SK-N-SH (cell line): ENCODE measurements around the gene TK2. TPM values are rescaled to one million over a fixed set of nuclear protein-coding genes. Genes with fewer than 3 reads are reported as not detected.

ENCODE experiments used
- CTCF ChIA-PET: fragments of 300-600, 350-600 bp; formaldehyde crosslinking; extraction: SDS; loops from one replicate; lab custom pipeline; 2021; lab: Yijun Ruan, JAX
- POLR2A ChIA-PET: fragments of 350-600 bp; sonication (Branson Sonifier 250); formaldehyde crosslinking; extraction: SDS; loops from one replicate; lab custom pipeline; 2020; ENCODE audit warnings: antibody characterized with exemption, inconsistent platforms; lab: Yijun Ruan, JAX
- DNase-seq: peaks from one replicate; pipeline ENCODE4 v3.0.0; 2012
- H2AFZ ChIP-seq: fragments of 200-600 bp; sonication (generic); 2 replicates; pipeline ENCODE4 v1.8.1; 2016; ENCODE audit warnings: antibody characterized with exemption, mild to moderate bottlenecking, low read depth
- H3F3A ChIP-seq: fragments of 200-600 bp; sonication (generic); replicated peaks from 2 replicates; pipeline ENCODE3; 2016; ENCODE audit warnings: antibody characterized with exemption, mild to moderate bottlenecking; ENCODE audit not compliant: insufficient read depth
- H3K27ac ChIP-seq, 2 experiments: fragments of 200-500 bp in 1 of 2; fragments of 200-600 bp in 1 of 2; sonication (Bioruptor generic) in 1 of 2; sonication (generic), shearing (Covaris generic) in 1 of 2; 2 replicates each; pipeline versions ENCODE4 v1.5.1 to v1.6.1; 2014 to 2016; ENCODE audit warnings: low read depth in 2 of 2, inconsistent platforms in 1 of 2, low read length in 1 of 2, mild to moderate bottlenecking in 1 of 2, mixed read lengths in 1 of 2
- H3K27me3 ChIP-seq: fragments of 200-600 bp; sonication (generic), shearing (Covaris generic); 2 replicates; pipeline ENCODE4 v1.6.1; 2016; ENCODE audit warnings: mixed run types; ENCODE audit not compliant: insufficient read depth
- H3K36me3 ChIP-seq, 2 experiments: fragments of 200-500 bp in 1 of 2; fragments of 200-600 bp in 1 of 2; sonication (Bioruptor generic) in 1 of 2; sonication (generic) in 1 of 2; replicated peaks in 1 of 2; 2 replicates each; pipeline versions ENCODE3 to v1.5.1; 2014 to 2016; ENCODE audit warnings: low read length in 1 of 2, mild to moderate bottlenecking in 1 of 2; ENCODE audit not compliant: insufficient read depth in 2 of 2, control insufficient read depth in 1 of 2
- H3K4me1 ChIP-seq, 2 experiments: fragments of 200-500 bp in 1 of 2; fragments of 200-600 bp in 1 of 2; sonication (Bioruptor generic) in 1 of 2; sonication (generic), shearing (Covaris generic) in 1 of 2; 2 replicates each; pipeline versions ENCODE4 v1.5.1 to v1.6.1; 2014 to 2016; ENCODE audit warnings: low read depth in 1 of 2, low read length in 1 of 2, mixed run types in 1 of 2; ENCODE audit not compliant: insufficient read depth in 2 of 2, control insufficient read depth in 1 of 2
- H3K4me2 ChIP-seq: fragments of 200-600 bp; sonication (generic), shearing (Covaris generic); 2 replicates; pipeline ENCODE4 v1.6.1; 2017; ENCODE audit warnings: mixed run types
- H3K4me3 ChIP-seq, 2 experiments: fragments of 200-500 bp in 1 of 2; fragments of 200-600 bp in 1 of 2; sonication (Bioruptor generic) in 1 of 2; sonication (generic), shearing (Covaris generic) in 1 of 2; 2 replicates each; pipeline versions ENCODE4 v1.5.1 to v1.8.1; 2014 to 2016; ENCODE audit warnings: low read depth in 2 of 2, inconsistent platforms in 1 of 2, low read length in 1 of 2, mild to moderate bottlenecking in 1 of 2, mixed read lengths in 1 of 2, moderate library complexity in 1 of 2
- H3K79me2 ChIP-seq: fragments of 200-600 bp; sonication (generic); 2 replicates; pipeline ENCODE4 v1.8.1; 2017; ENCODE audit warnings: mild to moderate bottlenecking; ENCODE audit not compliant: insufficient read depth
- H3K9ac ChIP-seq: fragments of 200-600 bp; sonication (generic); 2 replicates; pipeline ENCODE4 v1.6.1; 2017; ENCODE audit warnings: mixed run types
- H3K9me2 ChIP-seq: fragments of 200-600 bp; sonication (generic); 2 replicates; pipeline ENCODE4 v1.6.1; 2017; ENCODE audit warnings: mixed run types
- H3K9me3 ChIP-seq: fragments of 200-600 bp; sonication (generic); 2 replicates; pipeline ENCODE4 v1.6.1; 2017; ENCODE audit warnings: mixed run types, mild to moderate bottlenecking, moderate library complexity
- H4K20me1 ChIP-seq: fragments of 200-600 bp; sonication (generic); 2 replicates; pipeline ENCODE4 v1.6.1; 2017; ENCODE audit warnings: mild to moderate bottlenecking, mixed run types; ENCODE audit not compliant: insufficient read depth
- CHD2 ChIP-seq: fragments of 150-350 bp; IDR thresholded peaks from 2 replicates; pipeline ENCODE4 v1.6.1; 2018; ENCODE audit warnings: low read length; ENCODE audit not compliant: partially characterized antibody
- EZH2phosphoT487 ChIP-seq: fragments of 200-600 bp; sonication (generic); IDR thresholded peaks from 2 replicates; pipeline ENCODE4 v1.6.1; 2017; ENCODE audit warnings: low read depth, mixed run types, mild to moderate bottlenecking, antibody characterized with exemption, moderate library complexity, borderline replicate concordance
- FOSL2 ChIP-seq: IDR thresholded peaks from 2 replicates; pipeline ENCODE4 v1.4.0; 2012; ENCODE audit warnings: low read depth, mild to moderate bottlenecking, moderate library complexity, borderline replicate concordance
- FOXJ3 ChIP-seq: sonication (generic); formaldehyde crosslinking; IDR thresholded peaks from 2 replicates; pipeline ENCODE4 v1.5.1; 2020; ENCODE audit warnings: mild to moderate bottlenecking, missing genetic modification reagents
- FOXM1 ChIP-seq: IDR thresholded peaks from 2 replicates; pipeline ENCODE4 v1.4.0; 2012; ENCODE audit warnings: low read depth, mild to moderate bottlenecking
- GABPA ChIP-seq: IDR thresholded peaks from 2 replicates; pipeline ENCODE4 v1.4.0; 2012; ENCODE audit warnings: low read depth, mild to moderate bottlenecking
- GATA2 ChIP-seq: sonication (generic); formaldehyde crosslinking; IDR thresholded peaks from 2 replicates; pipeline ENCODE4 v1.5.0; 2020; ENCODE audit warnings: mild to moderate bottlenecking, missing genetic modification reagents
- MEF2A ChIP-seq: IDR thresholded peaks from 2 replicates; pipeline ENCODE4 v1.4.0; 2012; ENCODE audit warnings: low read depth, borderline replicate concordance
- MXI1 ChIP-seq: IDR thresholded peaks from 2 replicates; pipeline ENCODE4 v1.6.1; 2012; ENCODE audit warnings: mild to moderate bottlenecking, low read depth, low read length, improper control_type of control experiment
- NRF1 ChIP-seq: IDR thresholded peaks from 2 replicates; pipeline ENCODE4 v1.6.1; 2012; ENCODE audit warnings: low read depth, mild to moderate bottlenecking, low read length
- POLR2AphosphoS5 ChIP-seq: IDR thresholded peaks from 2 replicates; pipeline ENCODE4 v1.6.1; 2012; ENCODE audit warnings: low read depth, low read length
- RAD21 ChIP-seq: IDR thresholded peaks from 2 replicates; pipeline ENCODE4 v1.6.1; 2012; ENCODE audit warnings: mild to moderate bottlenecking, low read length
- RCOR1 ChIP-seq: fragments of 150-350 bp; IDR thresholded peaks from 2 replicates; pipeline ENCODE4 v1.6.1; 2017; ENCODE audit warnings: antibody characterized with exemption, low read length
- RFX5 ChIP-seq: IDR thresholded peaks from 2 replicates; pipeline ENCODE4 v1.6.1; 2012; ENCODE audit warnings: mild to moderate bottlenecking, improper control_type of control experiment, low read length
- RXRA ChIP-seq: IDR thresholded peaks from 2 replicates; pipeline ENCODE4 v1.4.0; 2012; ENCODE audit warnings: low read depth, mild to moderate bottlenecking, borderline replicate concordance
- TCF12 ChIP-seq: IDR thresholded peaks from 2 replicates; pipeline ENCODE4 v1.4.0; 2012
- YY1 ChIP-seq: IDR thresholded peaks from 2 replicates; pipeline ENCODE4 v1.4.0; 2012; ENCODE audit warnings: low read depth, mild to moderate bottlenecking
- WGBS: methylation state at CpG from one replicate; pipeline ENCODE4 v1.1.6; 2017; ENCODE audit warnings: low lambda C conversion rate; 5-methylcytosine and 5-hydroxymethylcytosine counted together
- polyA plus RNA-seq, 3 experiments: library from polyadenylated mRNA; depleted of rRNA; stranded (reverse); fragments of >200 nt; gene quantifications; 2 replicates each; pipeline ENCODE4 v1.2.3, GENCODE V29; 2012
- TF ChIP-seq, protein P1 (sequence below): fragments of 150-350 bp; IDR thresholded peaks from 2 replicates; pipeline ENCODE4 v1.6.1; 2016; ENCODE audit warnings: mild to moderate bottlenecking, low read depth, low read length
- TF ChIP-seq, protein P2 (sequence below): IDR thresholded peaks from 2 replicates; pipeline ENCODE4; 2012
- TF ChIP-seq, protein P3 (sequence below): fragments of 150-350 bp; IDR thresholded peaks from 2 replicates; pipeline ENCODE4 v1.6.1; 2017; ENCODE audit warnings: antibody characterized with exemption, low read length, low read depth, borderline replicate concordance
- TF ChIP-seq, protein P4 (sequence below): IDR thresholded peaks from 2 replicates; pipeline ENCODE4 v1.4.0; 2012; ENCODE audit warnings: low read depth, borderline replicate concordance

Gene TK2
- polyA plus RNA-seq, 1 of the 3 experiments (the other 2 are of a cell fraction): 25.2 TPM

DNA sequence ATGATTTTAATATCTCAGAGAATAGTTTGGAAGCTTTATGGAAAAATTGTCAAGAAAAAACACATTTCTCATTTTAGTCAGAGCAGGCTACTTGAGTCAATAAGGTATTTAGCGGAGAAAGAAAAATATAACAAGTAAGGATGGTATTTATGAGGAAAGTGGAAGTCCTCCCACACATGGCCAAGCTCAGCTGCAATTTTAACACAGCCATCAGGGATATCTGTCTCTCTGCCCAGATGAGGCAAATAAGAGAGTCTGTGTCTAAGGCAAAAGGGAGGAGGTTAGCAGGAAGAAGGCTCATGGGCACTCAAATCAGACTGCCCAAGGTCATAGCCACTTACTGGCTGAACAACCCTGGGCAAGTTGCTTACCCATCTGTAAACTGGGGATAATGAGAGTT, 24.2 kb upstream of the TK2 start:
- Histone ChIP-seq H3K9me2 (no peaks in the 10 kb centered on the region), H3K27ac (no peak overlapping the region), H2AFZ (no peak overlapping the region), H3K9ac (no peak overlapping the region), H3K4me3 (no peak overlapping the region), H3K36me3 (peaks cover 2 to 6% of the 10 kb centered on the region in 2 experiments), H3K27me3 (no peaks in the 10 kb centered on the region), H3K4me2 (no peak overlapping the region), H3K9me3 (no peaks in the 10 kb centered on the region), H4K20me1 (peaks cover 9% of the 10 kb centered on the region; the same call in 1 of the 2 replicates), H3K79me2 (peaks cover 3% of the 10 kb centered on the region; the same call in 1 of the 2 replicates), H3K4me1 (peaks cover 0 to 11% of the 10 kb centered on the region in 2 experiments; a peak in 2 of 4 replicates), H3F3A (peaks cover 16% of the 10 kb centered on the region)
- TF ChIP-seq, protein P1, sequence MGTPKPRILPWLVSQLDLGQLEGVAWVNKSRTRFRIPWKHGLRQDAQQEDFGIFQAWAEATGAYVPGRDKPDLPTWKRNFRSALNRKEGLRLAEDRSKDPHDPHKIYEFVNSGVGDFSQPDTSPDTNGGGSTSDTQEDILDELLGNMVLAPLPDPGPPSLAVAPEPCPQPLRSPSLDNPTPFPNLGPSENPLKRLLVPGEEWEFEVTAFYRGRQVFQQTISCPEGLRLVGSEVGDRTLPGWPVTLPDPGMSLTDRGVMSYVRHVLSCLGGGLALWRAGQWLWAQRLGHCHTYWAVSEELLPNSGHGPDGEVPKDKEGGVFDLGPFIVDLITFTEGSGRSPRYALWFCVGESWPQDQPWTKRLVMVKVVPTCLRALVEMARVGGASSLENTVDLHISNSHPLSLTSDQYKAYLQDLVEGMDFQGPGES: no peak
- TF ChIP-seq FOSL2: no peak
- TF ChIP-seq, protein P2, sequence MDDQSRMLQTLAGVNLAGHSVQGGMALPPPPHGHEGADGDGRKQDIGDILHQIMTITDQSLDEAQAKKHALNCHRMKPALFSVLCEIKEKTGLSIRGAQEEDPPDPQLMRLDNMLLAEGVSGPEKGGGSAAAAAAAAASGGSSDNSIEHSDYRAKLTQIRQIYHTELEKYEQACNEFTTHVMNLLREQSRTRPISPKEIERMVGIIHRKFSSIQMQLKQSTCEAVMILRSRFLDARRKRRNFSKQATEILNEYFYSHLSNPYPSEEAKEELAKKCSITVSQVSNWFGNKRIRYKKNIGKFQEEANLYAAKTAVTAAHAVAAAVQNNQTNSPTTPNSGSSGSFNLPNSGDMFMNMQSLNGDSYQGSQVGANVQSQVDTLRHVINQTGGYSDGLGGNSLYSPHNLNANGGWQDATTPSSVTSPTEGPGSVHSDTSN: no peak
- no peak for TF ChIP-seq RXRA
- no peak for TF ChIP-seq GATA2 (CRISPR knock-in tag)
- no peak for TF ChIP-seq YY1
- TF ChIP-seq, protein P3, sequence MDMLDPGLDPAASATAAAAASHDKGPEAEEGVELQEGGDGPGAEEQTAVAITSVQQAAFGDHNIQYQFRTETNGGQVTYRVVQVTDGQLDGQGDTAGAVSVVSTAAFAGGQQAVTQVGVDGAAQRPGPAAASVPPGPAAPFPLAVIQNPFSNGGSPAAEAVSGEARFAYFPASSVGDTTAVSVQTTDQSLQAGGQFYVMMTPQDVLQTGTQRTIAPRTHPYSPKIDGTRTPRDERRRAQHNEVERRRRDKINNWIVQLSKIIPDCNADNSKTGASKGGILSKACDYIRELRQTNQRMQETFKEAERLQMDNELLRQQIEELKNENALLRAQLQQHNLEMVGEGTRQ: no peak
- no peak for TF ChIP-seq NRF1
- no peak for TF ChIP-seq CHD2
- TF ChIP-seq FOXM1: no peak
- ChIA-PET POLR2A (no interaction called here), CTCF (interaction anchor here (0.6 to 1.3 kb wide), 3 partner anchors 9 to 30 kb away, joined by 3 to 4 read pairs (median 4); partner anchors contain the start of gene CMTM3)
- WGBS: 94% methylated on average over 1 of the region's 1 CpG
- DNase-seq: no peak

DNA sequence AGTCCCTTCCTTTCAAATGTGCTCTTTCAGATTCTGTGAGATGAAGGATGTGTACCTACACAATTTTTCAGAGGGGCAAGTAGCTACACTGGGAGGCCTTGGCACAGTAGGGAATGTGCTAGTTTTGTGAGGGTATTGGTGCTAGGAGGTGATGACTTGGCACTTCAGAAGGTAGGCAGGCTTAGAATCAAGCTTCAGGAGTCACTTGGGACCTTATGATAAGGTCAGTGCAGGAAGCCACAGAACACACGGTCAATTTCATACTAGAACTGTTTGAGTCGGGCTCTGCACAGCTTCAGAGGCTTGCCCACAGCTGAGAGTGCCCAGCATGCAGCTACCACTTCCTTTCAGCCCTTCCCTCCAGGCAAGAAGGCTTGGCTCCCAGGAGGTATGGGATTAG, 22.4 kb upstream of the TK2 start:
- Histone ChIP-seq H3K4me2 (no peak overlapping the region), H3K9ac (no peak overlapping the region), H3F3A (peaks cover 32% of the 10 kb centered on the region), H3K79me2 (peaks cover 4% of the 10 kb centered on the region; the same call in 1 of the 2 replicates), H3K4me1 (peaks cover 0 to 19% of the 10 kb centered on the region in 2 experiments; a peak in 2 of 4 replicates), H2AFZ (no peak overlapping the region), H3K36me3 (peaks cover 8 to 11% of the 10 kb centered on the region in 2 experiments), H3K9me2 (no peaks in the 10 kb centered on the region), H4K20me1 (peaks cover 11% of the 10 kb centered on the region; the same call in 1 of the 2 replicates), H3K27ac (no peak overlapping the region), H3K27me3 (no peaks in the 10 kb centered on the region), H3K4me3 (no peak overlapping the region), H3K9me3 (no peaks in the 10 kb centered on the region)
- ChIA-PET POLR2A (interaction anchor here (0.6 kb wide), 1 partner anchor 25 kb away, joined by 3 read pairs; no protein-coding TSS in a partner anchor), CTCF (interaction anchor here (0.6 to 2.3 kb wide), 3 partner anchors 34 to 296 kb away, joined by 3 to 7 read pairs (median 3); no protein-coding TSS in a partner anchor)
- DNase-seq: no peak
- WGBS: 87% methylated on average over 2 of the region's 2 CpGs
- TF ChIP-seq TCF12 (no peak), CHD2 (no peak), YY1 (no peak), RAD21 (no peak), GABPA (no peak), FOXJ3 (no peak), POLR2AphosphoS5 (no peak), RCOR1 (no peak), MXI1 (no peak), MEF2A (no peak), RFX5 (no peak), RXRA (no peak), FOSL2 (no peak), EZH2phosphoT487 (no peak), GATA2 (CRISPR knock-in tag) (no peak)
- TF ChIP-seq, protein P3: no peak
- TF ChIP-seq, protein P4, sequence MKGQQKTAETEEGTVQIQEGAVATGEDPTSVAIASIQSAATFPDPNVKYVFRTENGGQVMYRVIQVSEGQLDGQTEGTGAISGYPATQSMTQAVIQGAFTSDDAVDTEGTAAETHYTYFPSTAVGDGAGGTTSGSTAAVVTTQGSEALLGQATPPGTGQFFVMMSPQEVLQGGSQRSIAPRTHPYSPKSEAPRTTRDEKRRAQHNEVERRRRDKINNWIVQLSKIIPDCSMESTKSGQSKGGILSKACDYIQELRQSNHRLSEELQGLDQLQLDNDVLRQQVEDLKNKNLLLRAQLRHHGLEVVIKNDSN: no peak
